K562 (cell line): ENCODE results near the gene SPIB. TPM values are rescaled to one million over a fixed set of nuclear protein-coding genes. Genes with fewer than 3 reads are reported as not detected.

Source experiments
- BDP1 ChIP-seq: IDR thresholded peaks from 3 replicates; pipeline ENCODE4 v1.6.1; 2011; ENCODE audit not compliant: insufficient read length, insufficient read depth
- CEBPG ChIP-seq, 3 experiments: fragments of 200-800 bp in 1 of 3; sonication (Bioruptor generic) in 1 of 3; sonication (generic) in 1 of 3; formaldehyde crosslinking in 1 of 3; IDR thresholded peaks in 2 of 3; conservative IDR thresholded peaks in 1 of 3; 2 replicates each; pipeline versions ENCODE4 v1.6.1 to v1.8.0; 2016 to 2022; ENCODE audit warnings: missing compliant biosample characterization in 2 of 3, missing genetic modification characterization in 2 of 3, mild to moderate bottlenecking in 1 of 3, missing genetic modification reagents in 1 of 3
- CTBP1 ChIP-seq: fragments of 450-650 bp; IDR thresholded peaks from 2 replicates; pipeline ENCODE4 v1.6.1; 2016; ENCODE audit warnings: borderline replicate concordance
- EGR1 ChIP-seq: fragments of 450-650 bp; conservative IDR thresholded peaks from 2 replicates; pipeline ENCODE4 v1.6.1; 2017; ENCODE audit warnings: mild to moderate bottlenecking
- EP300 ChIP-seq: IDR thresholded peaks from 2 replicates; pipeline ENCODE4 v1.6.1; 2012; ENCODE audit warnings: low read length, improper control_type of control experiment
- FOXK2 ChIP-seq, 2 experiments: fragments of 450-650 bp; IDR thresholded peaks in 1 of 2; conservative IDR thresholded peaks in 1 of 2; 2 replicates each; pipeline ENCODE4 v1.6.1; 2016; ENCODE audit warnings: low read depth in 2 of 2, mild to moderate bottlenecking in 1 of 2
- GTF3C2 ChIP-seq: IDR thresholded peaks from 3 replicates; pipeline ENCODE4 v1.6.1; 2011; ENCODE audit warnings: borderline replicate concordance, mild to moderate bottlenecking, moderate library complexity; ENCODE audit not compliant: insufficient read length; ENCODE audit errors: extremely low read depth
- HNRNPH1 ChIP-seq: fragments of 200-400 bp; formaldehyde crosslinking; optimal IDR thresholded peaks from 2 replicates; pipeline ENCODE3; 2017; ENCODE audit warnings: low read depth, mild to moderate bottlenecking, low read length, moderate library complexity
- ID3 ChIP-seq, 2 experiments: fragments of 250-450 bp in 1 of 2; fragments of 450-650 bp in 1 of 2; sonication (Bioruptor Pico) in 1 of 2; IDR thresholded peaks; 2 replicates each; pipeline versions ENCODE4 v1.6.1 to v1.8.0; 2016 to 2021; ENCODE audit warnings: mild to moderate bottlenecking in 2 of 2, moderate library complexity in 2 of 2, missing compliant biosample characterization in 1 of 2, missing genetic modification characterization in 1 of 2
- KAT7 ChIP-seq: sonication (generic); formaldehyde crosslinking; IDR thresholded peaks from 2 replicates; pipeline ENCODE4 v1.8.0; 2022; ENCODE audit warnings: missing genetic modification reagents, mild to moderate bottlenecking, borderline replicate concordance
- MEF2D ChIP-seq: conservative IDR thresholded peaks from 2 replicates; pipeline ENCODE4 v1.6.1; 2016; ENCODE audit warnings: low read depth, missing genetic modification characterization, missing compliant biosample characterization
- RB1 ChIP-seq: fragments of 450-650 bp; IDR thresholded peaks from 2 replicates; pipeline ENCODE4 v1.6.1; 2017; ENCODE audit warnings: low read depth, mild to moderate bottlenecking
- RBBP5 ChIP-seq: fragments of 200-600 bp; sonication (generic); IDR thresholded peaks from 2 replicates; pipeline ENCODE4 v1.6.1; 2012; ENCODE audit warnings: borderline replicate concordance, mild to moderate bottlenecking, low read length, control low read depth, inconsistent platforms; ENCODE audit not compliant: insufficient read depth, poor library complexity, severe bottlenecking
- SP1 ChIP-seq: sonication (generic); formaldehyde crosslinking; IDR thresholded peaks from 2 replicates; pipeline ENCODE4 v1.8.1; 2022; ENCODE audit warnings: mild to moderate bottlenecking, missing genetic modification reagents
- THAP12 ChIP-seq: fragments of 250-450 bp; sonication (Bioruptor Pico); IDR thresholded peaks from 2 replicates; pipeline ENCODE4 v1.9.0; 2021; ENCODE audit warnings: mild to moderate bottlenecking, inconsistent platforms
- U2AF2 ChIP-seq: fragments of 200-400 bp; formaldehyde crosslinking; optimal IDR thresholded peaks from 2 replicates; pipeline ENCODE3; 2017; ENCODE audit warnings: low read depth, mild to moderate bottlenecking, low read length
- ZNF197 ChIP-seq: fragments of 200-800 bp; sonication (Bioruptor generic); IDR thresholded peaks from 2 replicates; pipeline ENCODE4 v1.6.1; 2016; ENCODE audit warnings: low read depth, missing genetic modification characterization, missing compliant biosample characterization
- ZNF347 ChIP-seq: fragments of 450-650 bp; formaldehyde crosslinking; IDR thresholded peaks from 2 replicates; pipeline ENCODE4 v1.4.0; 2020; ENCODE audit warnings: low read depth, mild to moderate bottlenecking, moderate library complexity
- polyA plus RNA-seq, 8 experiments: library from polyadenylated mRNA; depleted of rRNA in 4 of 8; stranded (reverse) in 5 of 8; unstranded in 3 of 8; fragments of >200 nt; fragmentation: Nextera tagmentation in 2 of 8; fragmentation: Illumina TruSeq in 1 of 8; extraction: Ambion mirVana in 2 of 8; extraction: Trizol in 1 of 8; gene quantifications; 2 replicates each; pipeline versions ENCODE4 v1.2.1 to v1.2.3, GENCODE V29; 2011 to 2014; ENCODE audit warnings: inconsistent platforms in 1 of 8, missing spikeins in 1 of 8
- total RNA-seq, 7 experiments: library from RNA; depleted of rRNA in 6 of 7; stranded (reverse); fragments of >200 nt in 6 of 7; fragmentation: Illumina TruSeq in 2 of 7; extraction: Trizol in 2 of 7; gene quantifications; 2 replicates each; pipeline versions ENCODE4 v1.2.1 to v1.2.3, GENCODE V29; 2011 to 2021; ENCODE audit warnings: low replicate concordance in 1 of 7
- TF ChIP-seq, protein P1 (sequence below): IDR thresholded peaks from 2 replicates; pipeline ENCODE4 v1.6.1; 2011; ENCODE audit not compliant: insufficient read length; ENCODE audit errors: extremely low read depth

Gene SPIB
- total and polyA plus RNA-seq, 9 of the 15 experiments (the other 6 are each of a cell fraction or from before 2014, with no cell fraction given) = 0.06 to 1.0 (median 0.43) TPM; not detected in 1

DNA sequence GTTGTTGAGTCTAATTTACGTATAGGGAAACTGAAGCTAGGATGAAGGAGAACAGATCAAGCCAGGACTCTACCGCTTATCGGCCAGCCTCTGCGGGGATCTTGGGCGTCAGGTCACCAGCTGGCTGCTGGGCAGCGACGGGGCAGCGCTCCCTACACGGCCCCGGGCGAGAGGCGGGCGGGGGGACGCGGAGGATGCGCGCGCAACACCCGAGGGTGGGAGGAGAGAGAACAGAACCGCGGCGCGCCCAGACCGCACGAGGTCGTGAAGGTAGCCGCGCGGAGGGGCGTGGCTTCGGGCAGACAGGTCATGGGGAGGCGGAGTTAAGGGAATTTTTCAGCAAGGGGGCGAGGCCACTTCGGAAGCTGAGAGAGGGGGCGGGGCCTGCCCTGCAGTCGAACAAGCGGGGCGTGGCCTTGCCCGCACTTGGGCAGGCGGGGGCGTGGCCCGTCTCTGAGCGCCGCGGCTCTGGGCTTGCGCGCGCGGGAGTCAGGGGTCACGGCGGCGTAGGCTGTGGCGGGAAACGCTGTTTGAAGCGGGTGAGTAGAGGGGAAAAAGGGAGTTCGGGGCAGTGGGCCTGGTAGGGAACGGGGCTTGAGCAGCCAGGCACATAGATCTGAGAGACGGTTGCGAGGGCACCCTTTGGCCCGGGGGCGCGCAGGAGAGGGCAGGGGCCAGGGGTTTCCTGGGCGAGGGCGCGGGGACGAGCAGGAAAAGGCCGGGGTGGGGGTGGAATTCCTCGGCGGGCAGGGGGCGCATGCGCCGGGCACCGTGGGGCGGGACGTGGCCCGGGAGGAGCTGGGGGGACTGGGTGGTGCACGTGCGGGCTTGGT, 34.7 kb upstream of the SPIB start, which contains the start of gene POLD1 (continued):
- TF ChIP-seq ID3 (CRISPR knock-in tag; IDR thresholded peaks at IDR 0.05) = no peak
- TF ChIP-seq ID3 (tag; IDR thresholded peaks at IDR 0.05) = no peak
- TF ChIP-seq, protein P1, sequence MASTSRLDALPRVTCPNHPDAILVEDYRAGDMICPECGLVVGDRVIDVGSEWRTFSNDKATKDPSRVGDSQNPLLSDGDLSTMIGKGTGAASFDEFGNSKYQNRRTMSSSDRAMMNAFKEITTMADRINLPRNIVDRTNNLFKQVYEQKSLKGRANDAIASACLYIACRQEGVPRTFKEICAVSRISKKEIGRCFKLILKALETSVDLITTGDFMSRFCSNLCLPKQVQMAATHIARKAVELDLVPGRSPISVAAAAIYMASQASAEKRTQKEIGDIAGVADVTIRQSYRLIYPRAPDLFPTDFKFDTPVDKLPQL = no peak
- peak; percentile 95 for TF ChIP-seq RB1
- TF ChIP-seq ZNF347 (CRISPR knock-in tag) = 0 out of 2 replicates have a peak, but pooled peaks have one; percentile 39
- TF ChIP-seq RBBP5 = no peak
- peak; percentile 63 for TF ChIP-seq THAP12 (CRISPR knock-in tag)
- TF ChIP-seq CTBP1 = peak; percentile 73; the same call in 1 of the 2 replicates
- TF ChIP-seq U2AF2 = no peak
- no peak for TF ChIP-seq HNRNPH1
- TF ChIP-seq BDP1 = no peak
- TF ChIP-seq EP300 = no peak
- TF ChIP-seq SP1 (CRISPR knock-in tag) = peak; percentile 92
- TF ChIP-seq GTF3C2 = no peak
- TF ChIP-seq KAT7 (CRISPR knock-in tag) = no peak; the same call in 1 of the 2 replicates
- no peak; the same call in 1 of the 2 replicates for TF ChIP-seq ZNF197 (CRISPR knock-in tag)
- no peak for TF ChIP-seq CEBPG (CRISPR knock-in tag; IDR thresholded peaks at IDR 0.05)
- no peak for TF ChIP-seq CEBPG (tag; conservative IDR thresholded peaks at IDR 0.05 in 1 of 2, IDR thresholded peaks at IDR 0.05 in 1 of 2)
- no peak for TF ChIP-seq MEF2D (tag)
- TF ChIP-seq FOXK2 (conservative IDR thresholded peaks at IDR 0.05 in 1 of 2, IDR thresholded peaks at IDR 0.05 in 1 of 2; ENCODE audit: low read depth in 2 of 2) = no peak
- TF ChIP-seq EGR1 = peak; percentile 93
